Uterus (tissue), 4 donors: ENCODE measurements around the gene TTC8. TPM values are rescaled to one million over a fixed set of nuclear protein-coding genes. Genes with fewer than 3 reads are reported as not detected.

ENCODE experiments used
- DNase-seq, 2 donors: peaks; one replicate each; pipeline ENCODE4 v3.0.0-alpha.2; 2019 to 2020
- H3K27ac ChIP-seq, 2 donors: fragments of 200-600 bp; sonication (generic); 1 replicate in 1 of 2; 2 replicates in 1 of 2; pipeline ENCODE4 v1.5.1; 2016 to 2018
- H3K27me3 ChIP-seq, 2 donors: fragments of 200-600 bp; sonication (generic); one replicate each; pipeline ENCODE4 v1.5.1; 2018 to 2019; ENCODE audit warnings: control low read depth in 1 of 2
- H3K36me3 ChIP-seq, 2 donors: fragments of 200-600 bp; sonication (generic); one replicate each; pipeline ENCODE4 v1.5.1; 2019; ENCODE audit warnings: control low read depth in 1 of 2
- H3K4me1 ChIP-seq, 2 donors: fragments of 200-600 bp; sonication (generic); one replicate each; pipeline ENCODE4 v1.5.1; 2018 to 2019; ENCODE audit warnings: control low read depth in 1 of 2
- H3K4me3 ChIP-seq, 2 donors: fragments of 200-600 bp; sonication (generic); 1 replicate in 1 of 2; 2 replicates in 1 of 2; pipeline ENCODE4 v1.5.1; 2018 to 2019; ENCODE audit warnings: mild to moderate bottlenecking in 1 of 2
- H3K9me3 ChIP-seq, 2 donors: fragments of 200-600 bp; sonication (generic); one replicate each; pipeline ENCODE4 v1.5.1; 2019; ENCODE audit warnings: control low read depth in 1 of 2
- POLR2A ChIP-seq, 2 donors: fragments of 450-650 bp; IDR thresholded peaks; one replicate each; pipeline ENCODE4 v1.6.1; 2016; ENCODE audit warnings: antibody characterized with exemption in 2 of 2, mild to moderate bottlenecking in 1 of 2, moderate library complexity in 1 of 2
- intact Hi-C: fragments of 100-400 bp; cut with DNase I; formaldehyde crosslinking; loops from one replicate; pipeline ENCODE4 v1.15.1; 2023; ENCODE audit warnings: low total_unique reads
- total RNA-seq, 4 donors: library from RNA; depleted of rRNA in 3 of 4; stranded (reverse); fragments of >200 nt in 3 of 4; gene quantifications; one replicate each; pipeline versions ENCODE4 v1.1.0 to v1.2.4, GENCODE V29; 2014 to 2023
- TF ChIP-seq, protein P1 (sequence below), 4 experiments: fragments of 200-600 bp in 2 of 4; fragments of 450-650 bp in 2 of 4; sonication (generic) in 2 of 4; IDR thresholded peaks; one replicate each; pipeline ENCODE4 v1.5.1; 2016 to 2019; ENCODE audit warnings: antibody characterized with exemption in 4 of 4, mild to moderate bottlenecking in 2 of 4, moderate library complexity in 1 of 4
- donor health status: DM: yes; HTN: yes; CAD: no.

TTC8 gene
- total RNA-seq, 4 donors from 2014 or later, result 9.7 to 340 (median 31.7) TPM

GRCh38 chr14:88831284-88831683 is 6.8 kb downstream of the TTC8 start:
- H3K27me3 ChIP-seq, result no peaks in the 10 kb centered on the region
- H3K9me3 ChIP-seq, result no peaks in the 10 kb centered on the region
- TF ChIP-seq, protein P1, sequence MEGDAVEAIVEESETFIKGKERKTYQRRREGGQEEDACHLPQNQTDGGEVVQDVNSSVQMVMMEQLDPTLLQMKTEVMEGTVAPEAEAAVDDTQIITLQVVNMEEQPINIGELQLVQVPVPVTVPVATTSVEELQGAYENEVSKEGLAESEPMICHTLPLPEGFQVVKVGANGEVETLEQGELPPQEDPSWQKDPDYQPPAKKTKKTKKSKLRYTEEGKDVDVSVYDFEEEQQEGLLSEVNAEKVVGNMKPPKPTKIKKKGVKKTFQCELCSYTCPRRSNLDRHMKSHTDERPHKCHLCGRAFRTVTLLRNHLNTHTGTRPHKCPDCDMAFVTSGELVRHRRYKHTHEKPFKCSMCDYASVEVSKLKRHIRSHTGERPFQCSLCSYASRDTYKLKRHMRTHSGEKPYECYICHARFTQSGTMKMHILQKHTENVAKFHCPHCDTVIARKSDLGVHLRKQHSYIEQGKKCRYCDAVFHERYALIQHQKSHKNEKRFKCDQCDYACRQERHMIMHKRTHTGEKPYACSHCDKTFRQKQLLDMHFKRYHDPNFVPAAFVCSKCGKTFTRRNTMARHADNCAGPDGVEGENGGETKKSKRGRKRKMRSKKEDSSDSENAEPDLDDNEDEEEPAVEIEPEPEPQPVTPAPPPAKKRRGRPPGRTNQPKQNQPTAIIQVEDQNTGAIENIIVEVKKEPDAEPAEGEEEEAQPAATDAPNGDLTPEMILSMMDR (IDR thresholded peaks at IDR 0.05), result no peak
- no peak for TF ChIP-seq POLR2A (IDR thresholded peaks at IDR 0.05)
- DNase-seq, result no peak
- intact Hi-C loops, result no loop called here
- H3K36me3 ChIP-seq, result no peaks in the 10 kb centered on the region
- no peak overlapping the region for H3K4me3 ChIP-seq
- no peak overlapping the region for H3K27ac ChIP-seq
- H3K4me1 ChIP-seq, result peaks cover 7 to 9% of the 10 kb centered on the region in 2 donors

GRCh38 chr14:88834883-88835431 is 10.5 kb downstream of the TTC8 start:
- Histone ChIP-seq H3K9me3 (no peaks in the 10 kb centered on the region), H3K4me3 (no peak overlapping the region), H3K27me3 (no peaks in the 10 kb centered on the region), H3K27ac (peak overlapping the region; percentile 2 to 68), H3K36me3 (no peaks in the 10 kb centered on the region), H3K4me1 (peaks cover 7 to 9% of the 10 kb centered on the region in 2 donors)
- no peak for DNase-seq
- no peak for TF ChIP-seq POLR2A (IDR thresholded peaks at IDR 0.05)
- TF ChIP-seq, protein P1 (IDR thresholded peaks at IDR 0.05), result no peak
- intact Hi-C loops, result no loop called here

DNA sequence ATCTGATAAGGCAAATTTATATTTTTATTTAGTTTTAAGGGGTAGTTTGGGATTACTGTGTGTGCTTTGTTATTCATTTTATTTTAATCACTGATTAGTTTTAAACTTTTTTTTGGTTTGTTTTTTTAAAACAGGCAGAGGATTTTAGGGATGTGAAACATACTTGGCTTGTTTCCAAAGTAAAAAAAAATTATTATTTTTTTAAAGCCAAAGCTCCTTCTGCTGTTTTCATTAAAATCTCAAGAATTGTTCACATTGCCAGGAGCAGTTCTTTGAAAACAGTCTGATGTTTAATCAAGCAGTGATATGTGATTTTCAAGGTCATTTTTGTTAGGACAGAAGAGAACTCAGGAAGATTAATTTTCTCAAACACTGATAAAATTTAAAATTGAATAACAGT is 11.2 kb downstream of the TTC8 start:
- H3K4me3 ChIP-seq, result no peak overlapping the region
- H3K36me3 ChIP-seq, result no peaks in the 10 kb centered on the region
- intact Hi-C loops, result no loop called here
- no peak for TF ChIP-seq POLR2A (IDR thresholded peaks at IDR 0.05)
- TF ChIP-seq, protein P1 (IDR thresholded peaks at IDR 0.05), result no peak
- peak overlapping the region in 1 of 2 donors; percentile 68 for H3K27ac ChIP-seq
- H3K27me3 ChIP-seq, result no peaks in the 10 kb centered on the region
- peaks cover 7 to 9% of the 10 kb centered on the region in 2 donors for H3K4me1 ChIP-seq
- no peak for DNase-seq
- H3K9me3 ChIP-seq, result no peaks in the 10 kb centered on the region

GRCh38 chr14:88837495-88837894 is 13.0 kb downstream of the TTC8 start:
- Histone ChIP-seq H3K4me1 (peaks cover 7 to 9% of the 10 kb centered on the region in 2 donors), H3K9me3 (no peaks in the 10 kb centered on the region), H3K27me3 (no peaks in the 10 kb centered on the region), H3K4me3 (no peak overlapping the region), H3K27ac (no peak overlapping the region), H3K36me3 (no peaks in the 10 kb centered on the region)
- no peak for DNase-seq
- intact Hi-C loops, result no loop called here
- TF ChIP-seq, protein P1 (IDR thresholded peaks at IDR 0.05), result no peak
- no peak for TF ChIP-seq POLR2A (IDR thresholded peaks at IDR 0.05)

DNA sequence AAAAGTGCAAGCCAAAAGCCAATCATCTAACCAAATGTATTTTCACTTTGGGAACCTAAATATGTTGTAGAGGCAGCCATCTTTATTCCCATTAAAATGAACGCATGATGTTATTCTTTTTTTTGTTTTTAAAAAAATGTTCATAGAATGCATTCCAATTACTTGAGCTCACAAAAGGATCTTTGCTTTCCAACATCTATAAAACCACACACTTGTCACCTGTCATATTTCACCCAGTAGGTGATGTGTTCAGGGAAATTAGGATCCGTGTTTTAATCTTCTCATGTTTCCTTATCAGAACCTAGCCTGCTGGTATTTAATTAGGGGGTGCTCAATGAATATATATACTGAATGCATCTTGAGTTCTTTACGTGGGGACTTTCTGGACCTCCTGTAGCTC is 13.6 kb downstream of the TTC8 start:
- H3K27me3 ChIP-seq, result no peaks in the 10 kb centered on the region
- no peaks in the 10 kb centered on the region for H3K9me3 ChIP-seq
- H3K36me3 ChIP-seq, result no peaks in the 10 kb centered on the region
- H3K27ac ChIP-seq, result no peak overlapping the region
- H3K4me3 ChIP-seq, result no peak overlapping the region
- TF ChIP-seq, protein P1 (IDR thresholded peaks at IDR 0.05), result no peak
- H3K4me1 ChIP-seq, result peaks cover 7 to 9% of the 10 kb centered on the region in 2 donors
- no peak for DNase-seq
- intact Hi-C loops, result no loop called here
